B cell (primary cell): ENCODE data around the gene BCL6B. TPM values are rescaled to one million over a fixed set of nuclear protein-coding genes. Genes with fewer than 3 reads are reported as not detected.

ENCODE experiments used
- ATAC-seq: fragments of 200-7000 bp; cut with Tn5 transposase; one replicate; pipeline ENCODE4 v1.10.0; 2021; ENCODE audit warnings: low read depth, mild to moderate bottlenecking, moderate number of reproducible peaks, moderate library complexity
- CTCF ChIA-PET: fragments of 350-600 bp; sonication (Branson Sonifier 250); formaldehyde crosslinking; loops from one replicate; lab custom pipeline; 2021; ENCODE audit warnings: antibody characterized with exemption, inconsistent platforms; lab: Charles Lee
- POLR2A ChIA-PET: fragments of 350-600 bp; sonication (Branson Sonifier 250); formaldehyde crosslinking; loops from one replicate; lab custom pipeline; 2021; ENCODE audit warnings: antibody characterized with exemption; lab: Charles Lee
- DNase-seq: peaks from one replicate; pipeline ENCODE4 v3.0.0; 2013
- H2AFZ ChIP-seq: 2 replicates; pipeline ENCODE4 v1.6.1; 2012; ENCODE audit warnings: mild to moderate bottlenecking, low read depth, low read length; ENCODE audit not compliant: insufficient read depth, poor library complexity, severe bottlenecking
- H3K27ac ChIP-seq, 2 donors: 1 replicate in 1 of 2; 2 replicates in 1 of 2; pipeline ENCODE4 v1.5.1; 2012 to 2013; ENCODE audit warnings: low read length in 2 of 2, mild to moderate bottlenecking in 2 of 2, moderate library complexity in 1 of 2
- H3K27me3 ChIP-seq, 4 experiments: fragments of 200-600 bp in 1 of 4; sonication (generic) in 1 of 4; replicated peaks in 1 of 4; 1 replicate in 2 of 4; 2 replicates in 2 of 4; pipeline versions ENCODE4 v1.6.1 to v1.7.0; 2013 to 2016; ENCODE audit warnings: low read length in 3 of 4, mild to moderate bottlenecking in 2 of 4, mixed read lengths in 1 of 4, moderate library complexity in 1 of 4; ENCODE audit not compliant: insufficient read depth in 4 of 4, control insufficient read depth in 3 of 4; ENCODE audit errors: control extremely low read depth in 1 of 4
- H3K36me3 ChIP-seq, 2 experiments: replicated peaks in 1 of 2; 1 replicate in 1 of 2; 2 replicates in 1 of 2; pipeline versions ENCODE4 v1.6.1 to v1.7.1; 2013; ENCODE audit warnings: low read length in 1 of 2; ENCODE audit not compliant: insufficient read depth in 2 of 2, control insufficient read depth in 1 of 2; ENCODE audit errors: control extremely low read depth in 1 of 2, extremely low read depth in 1 of 2
- H3K4me1 ChIP-seq, 2 donors: fragments of 200-600 bp in 1 of 2; sonication (generic) in 1 of 2; 1 replicate in 1 of 2; 2 replicates in 1 of 2; pipeline versions ENCODE4 v1.5.1 to v1.6.1; 2013 to 2017; ENCODE audit warnings: low read length in 2 of 2; ENCODE audit not compliant: control insufficient read depth in 2 of 2, insufficient read depth in 2 of 2
- H3K4me2 ChIP-seq: replicated peaks from 2 replicates; pipeline ENCODE3; 2012; ENCODE audit warnings: mild to moderate bottlenecking, low read depth, low read length; ENCODE audit not compliant: poor library complexity, severe bottlenecking
- H3K4me3 ChIP-seq, 5 experiments: fragments of 200-600 bp in 1 of 5; sonication (generic) in 1 of 5; 1 replicate in 3 of 5; 2 replicates in 2 of 5; pipeline versions ENCODE4 v1.5.1 to v1.7.0; 2011 to 2016; ENCODE audit warnings: low read length in 4 of 5, mild to moderate bottlenecking in 4 of 5, low read depth in 2 of 5, control low read depth in 1 of 5, moderate library complexity in 1 of 5; ENCODE audit not compliant: insufficient read depth in 1 of 5; ENCODE audit errors: control extremely low read depth in 1 of 5, extremely low read depth in 1 of 5
- H3K79me2 ChIP-seq: fragments of 200-600 bp; sonication (generic); one replicate; pipeline ENCODE4 v1.6.0; 2016; ENCODE audit warnings: low read length; ENCODE audit not compliant: control insufficient read depth, insufficient read depth
- H3K9ac ChIP-seq: fragments of 200-600 bp; sonication (generic); 2 replicates; pipeline ENCODE4 v1.6.1; 2017; ENCODE audit warnings: mild to moderate bottlenecking, low read length, moderate library complexity
- H3K9me3 ChIP-seq, 3 donors: one replicate each; pipeline versions ENCODE4 v1.6.1 to v1.7.1; 2013; ENCODE audit warnings: low read length in 2 of 3; ENCODE audit not compliant: control insufficient read depth in 2 of 3, insufficient read depth in 1 of 3; ENCODE audit errors: control extremely low read depth in 1 of 3
- H4K20me1 ChIP-seq: 2 replicates; pipeline ENCODE4 v1.6.0; 2012; ENCODE audit warnings: mild to moderate bottlenecking, low read length; ENCODE audit not compliant: insufficient read depth, control insufficient read depth, poor library complexity, severe bottlenecking
- H3K27ac Mint-ChIP-seq: one replicate; pipeline ENCODE4 v1.8.0; 2021; ENCODE audit warnings: mixed read lengths
- H3K27me3 Mint-ChIP-seq: one replicate; pipeline ENCODE4 v1.8.0; 2021; ENCODE audit warnings: mixed read lengths
- H3K4me1 Mint-ChIP-seq: one replicate; pipeline ENCODE4 v1.8.0; 2021; ENCODE audit warnings: mixed read lengths
- H3K4me3 Mint-ChIP-seq: one replicate; pipeline ENCODE4 v1.8.0; 2021; ENCODE audit warnings: mixed read lengths
- H3K9me3 Mint-ChIP-seq: one replicate; pipeline ENCODE4 v1.8.0; 2022; ENCODE audit warnings: mixed read lengths; ENCODE audit not compliant: insufficient read depth
- CTCF ChIP-seq: fragments of 200-600 bp; IDR thresholded peaks from one replicate; pipeline ENCODE4 v1.8.0; 2022; ENCODE audit warnings: antibody characterized with exemption, mild to moderate bottlenecking
- EZH2 ChIP-seq: IDR thresholded peaks from 2 replicates; pipeline ENCODE4 v1.6.1; 2012; ENCODE audit warnings: borderline replicate concordance, low read depth, mild to moderate bottlenecking, moderate library complexity, low read length; ENCODE audit not compliant: insufficient read depth, poor library complexity, severe bottlenecking
- WGBS: methylation state at CpG from one replicate; pipeline ENCODE4 v1.1.5; 2013; ENCODE audit warnings: missing lambda C conversion rate; ENCODE audit not compliant: insufficient coverage; 5-methylcytosine and 5-hydroxymethylcytosine counted together
- intact Hi-C: fragments of 100-400 bp; cut with micrococcal nuclease; formaldehyde crosslinking; loops from one replicate; pipeline ENCODE4 v1.10.0; 2022
- polyA plus RNA-seq: library from polyadenylated mRNA; depleted of rRNA; stranded (reverse); fragments of >200 nt; gene quantifications from 2 replicates; pipeline ENCODE4 v1.2.3, GENCODE V29; 2012
- total RNA-seq, 2 donors: library from RNA; stranded (reverse); fragments of 120-200 nt in 1 of 2; gene quantifications; 1 replicate in 1 of 2; 2 replicates in 1 of 2; pipeline versions ENCODE4 v1.2.3 to v1.2.4, GENCODE V29; 2013 to 2022

Gene BCL6B
- total and polyA plus RNA-seq, 2 donors (not counting 1 experiment from before 2014, with no cell fraction given) = 0.25 to 0.34 TPM

- Histone ChIP-seq H3K4me1 (peaks cover 31 to 35% of the 10 kb centered on the region in 2 donors), H3K4me3 (no peak overlapping the region), H3K4me2 (no peak overlapping the region), H3K79me2 (peaks cover 5% of the 10 kb centered on the region), H3K9ac (no peak overlapping the region), H3K36me3 (no peaks in the 10 kb centered on the region), H2AFZ (no peak overlapping the region), H3K9me3 (peaks cover 0 to 17% (median 0%) of the 10 kb centered on the region in 3 donors), H4K20me1 (no peaks in the 10 kb centered on the region), H3K27ac (no peak overlapping the region), H3K27me3 (no peaks in the 10 kb centered on the region)
- Mint-ChIP-seq H3K4me1 (peaks cover 42% of the 10 kb centered on the region), H3K27me3 (no peaks in the 10 kb centered on the region), H3K4me3 (no peak overlapping the region), H3K9me3 (no peaks in the 10 kb centered on the region), H3K27ac (no peak overlapping the region)
- intact Hi-C loops = no loop called here
- POLR2A ChIA-PET = interaction anchor here (0.6 kb wide), 1 partner anchor 227 kb away, joined by 7 read pairs; no protein-coding TSS in a partner anchor
- CTCF ChIA-PET = interaction anchor here (1.8 kb wide), 1 partner anchor 19 kb away, joined by 6 read pairs; no protein-coding TSS in a partner anchor
- 95% methylated on average over 28 of the region's 29 CpGs for WGBS
- TF ChIP-seq EZH2 (no peak), CTCF (no peak)
- ATAC-seq (no peak), DNase-seq (no peak)
Measured at GRCh38 chr17:7026471-7027115, 3.7 kb downstream of the BCL6B start.

GRCh38 chr17:7027335-7027734 lies 4.5 kb downstream of the BCL6B start:
- Mint-ChIP-seq H3K27me3 (no peaks in the 10 kb centered on the region), H3K9me3 (no peaks in the 10 kb centered on the region), H3K4me1 (peaks cover 40% of the 10 kb centered on the region), H3K27ac (no peak overlapping the region), H3K4me3 (no peak overlapping the region)
- peaks cover 23 to 28% of the 10 kb centered on the region in 2 donors for H3K4me1 ChIP-seq
- 97% methylated on average over 13 of the region's 13 CpGs for WGBS
- DNase-seq = no peak
- intact Hi-C loops = no loop called here
- peaks cover 11% of the 10 kb centered on the region for H3K79me2 ChIP-seq
- TF ChIP-seq EZH2 (no peak), CTCF (no peak)
- no peaks in the 10 kb centered on the region for H4K20me1 ChIP-seq
- H3K9ac ChIP-seq = no peak overlapping the region
- POLR2A ChIA-PET = interaction anchor here (0.6 kb wide), 1 partner anchor 227 kb away, joined by 7 read pairs; no protein-coding TSS in a partner anchor
- no peak overlapping the region for H3K4me3 ChIP-seq
- H3K36me3 ChIP-seq = no peaks in the 10 kb centered on the region
- H2AFZ ChIP-seq = no peak overlapping the region
- ATAC-seq = no peak
- peaks cover 0 to 16% (median 0%) of the 10 kb centered on the region in 3 donors for H3K9me3 ChIP-seq
- no peak overlapping the region for H3K4me2 ChIP-seq
- CTCF ChIA-PET = no interaction called here
- H3K27ac ChIP-seq = no peak overlapping the region
- no peaks in the 10 kb centered on the region for H3K27me3 ChIP-seq
